ENCODE results near the gene TSPYL4.
A peak's percentile ranks its signal among the peaks of the same experiment; 100 is the strongest.
"Not testable (repeated sequence)": the region's sequence is repeated elsewhere in the genome, so short reads cannot be mapped to it uniquely, and the experiment has no call there.

Gene TSPYL4

DNA sequence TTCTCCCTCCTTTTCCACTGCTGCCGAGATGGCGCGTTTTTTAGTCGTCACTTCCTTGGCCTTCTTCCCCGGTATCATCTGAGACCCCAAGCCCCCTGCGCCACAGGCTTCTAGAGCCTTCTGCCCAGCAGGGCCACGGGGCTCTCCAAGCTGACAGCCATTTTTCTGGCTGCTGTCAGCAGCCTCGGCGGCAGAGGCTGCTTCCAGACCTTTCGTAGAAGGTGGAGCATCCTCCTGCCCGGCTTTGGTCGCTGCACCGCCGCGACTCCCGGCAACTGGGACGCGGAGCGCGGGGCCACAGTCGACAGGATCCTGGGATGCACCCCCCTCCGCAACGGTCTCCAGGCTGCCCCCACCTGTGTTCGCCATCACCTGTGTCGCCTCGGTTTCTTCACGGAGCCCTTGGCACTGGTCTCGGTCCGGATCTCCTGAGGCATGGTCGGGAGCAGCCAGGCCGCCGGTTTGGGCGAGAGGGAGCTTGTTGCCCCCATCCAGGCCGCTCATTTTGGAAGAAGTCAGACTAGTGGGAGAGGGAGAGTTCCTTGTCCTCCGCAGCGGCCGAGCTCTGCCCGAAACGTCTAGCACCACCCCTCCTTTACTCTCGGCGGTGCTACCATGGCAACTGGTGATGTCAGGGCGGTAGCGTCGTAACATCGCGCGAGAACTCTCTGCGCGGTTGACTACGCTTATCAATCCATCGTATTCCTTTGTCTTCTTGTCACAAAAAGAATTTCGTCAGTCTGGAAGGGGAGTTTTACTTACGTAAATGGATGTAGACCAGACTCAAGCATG, at the start of gene TSPYL4:
TSS of gene TSPYL4 (minus strand) at position 571 of the 792 bp plus-strand sequence. CDS start at position 504, 67 bp downstream.
- DNase-seq (ENCODE audit: low read depth, low spot score) = peak; percentile 83

DNA sequence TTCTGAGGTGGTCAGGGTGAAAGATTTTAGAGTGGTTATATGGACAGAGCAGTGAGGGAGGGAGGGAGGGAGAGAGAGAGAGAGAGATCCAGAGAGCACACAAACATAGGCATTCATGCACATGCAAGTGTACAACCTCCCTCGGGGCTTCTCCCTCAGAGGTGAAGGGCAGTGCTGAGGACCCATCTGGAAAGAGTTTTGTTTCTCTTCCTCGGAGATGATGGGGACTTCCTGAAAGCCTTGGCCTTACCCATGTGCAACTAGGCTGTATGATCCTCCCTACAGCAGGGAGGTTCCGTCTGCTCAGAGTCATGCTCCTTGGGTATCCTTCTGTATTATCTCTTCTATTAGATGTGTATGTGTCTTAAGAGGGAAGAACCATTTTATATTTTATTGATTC, 47.2 kb upstream of the TSPYL4 start:
- no peak for DNase-seq (ENCODE audit: low read depth, low spot score)

DNA sequence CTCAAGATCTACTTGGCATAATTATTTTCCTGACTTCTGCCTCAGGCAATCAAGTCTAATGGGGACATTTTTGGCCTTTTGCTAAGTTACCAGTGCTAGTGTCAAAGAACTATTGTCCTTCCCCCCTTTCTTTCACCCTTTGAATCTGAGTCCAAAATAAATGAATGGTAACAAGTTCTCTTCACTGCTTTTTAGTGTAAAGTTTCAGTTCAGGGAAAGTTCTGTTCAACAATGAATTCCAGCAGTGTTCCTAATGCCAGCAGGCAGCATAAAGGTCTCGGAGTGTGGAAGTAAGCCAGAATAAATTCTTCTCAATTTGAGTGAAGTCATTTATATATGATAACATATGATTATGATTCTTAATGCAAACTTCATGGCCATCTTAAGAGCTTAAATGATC, 46.7 kb upstream of the TSPYL4 start:
- DNase-seq (ENCODE audit: low read depth, low spot score) = no peak

DNA sequence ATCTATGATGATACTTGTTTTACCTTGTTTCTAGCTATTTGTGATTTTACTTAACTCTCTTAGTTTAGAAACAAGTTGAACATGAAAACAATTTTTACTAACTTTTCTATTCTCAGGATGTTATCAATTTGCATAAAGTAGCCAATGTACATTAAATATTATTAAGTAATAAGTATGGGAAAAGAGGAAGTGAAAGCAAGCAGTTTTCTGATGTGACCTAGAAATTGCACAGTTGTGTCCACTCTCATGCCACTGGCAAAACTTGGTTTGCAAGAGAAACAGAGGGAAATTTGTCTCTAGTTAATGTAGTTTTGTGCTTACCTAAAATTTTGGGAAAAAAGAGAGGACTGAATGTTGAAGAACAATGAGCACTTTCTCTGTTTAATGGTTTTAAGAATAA, 45.1 kb upstream of the TSPYL4 start:
- no peak for DNase-seq (ENCODE audit: low read depth, low spot score)

DNA sequence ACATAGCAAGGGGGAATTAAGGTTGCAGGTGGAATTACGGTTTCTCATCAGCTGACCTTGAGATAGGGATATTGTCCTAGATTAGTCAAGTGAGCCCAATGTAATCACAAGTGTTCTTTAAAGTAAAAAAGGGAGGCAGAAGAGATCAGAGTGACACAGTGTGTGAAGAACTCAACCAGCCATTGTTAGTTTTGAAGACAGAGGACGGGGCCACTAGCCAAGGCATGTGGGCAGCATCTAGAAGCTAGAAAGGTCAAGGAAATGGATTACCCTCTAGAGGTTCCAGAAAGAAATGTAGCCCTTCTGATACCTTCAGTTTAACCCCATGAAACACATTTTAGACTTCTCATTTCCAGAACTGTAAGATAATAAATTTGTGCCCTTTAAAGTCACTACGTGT, 44.4 kb upstream of the TSPYL4 start:
- DNase-seq (ENCODE audit: low read depth, low spot score) = no peak

DNA sequence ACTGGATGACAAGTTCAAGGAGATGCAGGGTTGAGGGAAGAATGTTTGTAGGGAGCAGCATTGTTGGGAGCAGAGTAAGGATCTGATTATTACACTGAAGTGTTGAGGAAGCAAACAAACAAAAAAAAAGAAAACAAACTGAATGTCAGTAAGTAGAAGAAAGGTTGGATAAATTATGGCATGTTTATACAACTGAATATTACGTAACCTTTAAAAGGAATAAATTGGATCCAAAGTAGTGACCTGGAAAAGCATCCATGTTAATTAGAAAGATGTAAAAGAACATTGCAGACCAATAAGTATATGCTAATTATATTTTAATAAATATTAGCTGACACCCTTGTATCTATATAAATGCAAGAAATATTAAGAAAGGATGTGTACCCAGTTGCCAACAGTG, 38.7 kb upstream of the TSPYL4 start:
- DNase-seq (ENCODE audit: low read depth, low spot score) = no peak

DNA sequence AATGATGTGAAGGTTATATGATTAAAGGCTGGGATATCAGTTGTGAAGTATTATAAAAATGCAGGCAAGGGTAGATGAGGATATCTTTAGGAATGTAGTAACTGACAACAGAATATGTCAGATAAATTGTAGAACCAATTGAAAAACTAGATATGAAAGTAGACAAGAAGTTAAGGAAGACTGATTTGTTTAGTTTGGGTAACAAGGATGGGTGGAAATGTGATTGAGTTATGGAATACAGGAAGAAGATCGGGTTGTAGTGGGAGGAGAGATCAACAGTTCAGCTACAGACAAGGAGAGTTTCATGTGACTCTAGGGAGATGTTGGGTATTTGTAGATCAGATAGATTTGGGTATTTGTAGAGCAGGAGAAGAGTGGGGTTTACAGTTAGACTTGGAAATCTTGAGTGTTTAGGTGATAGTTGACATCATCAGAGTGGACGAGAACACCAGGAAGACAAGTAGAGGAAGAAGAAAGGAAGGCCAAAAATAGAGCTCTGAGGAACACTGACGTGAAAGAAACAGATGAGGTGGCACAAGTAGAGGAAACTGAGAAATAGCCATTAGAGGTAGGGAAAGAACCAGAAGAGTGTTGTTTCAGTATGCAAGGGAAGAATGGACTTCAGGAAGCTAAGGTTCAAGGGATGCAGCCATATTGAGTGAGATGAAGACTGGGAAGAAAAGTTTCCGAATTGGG, 38.0 kb upstream of the TSPYL4 start:
- no peak for DNase-seq (ENCODE audit: low read depth, low spot score)

DNA sequence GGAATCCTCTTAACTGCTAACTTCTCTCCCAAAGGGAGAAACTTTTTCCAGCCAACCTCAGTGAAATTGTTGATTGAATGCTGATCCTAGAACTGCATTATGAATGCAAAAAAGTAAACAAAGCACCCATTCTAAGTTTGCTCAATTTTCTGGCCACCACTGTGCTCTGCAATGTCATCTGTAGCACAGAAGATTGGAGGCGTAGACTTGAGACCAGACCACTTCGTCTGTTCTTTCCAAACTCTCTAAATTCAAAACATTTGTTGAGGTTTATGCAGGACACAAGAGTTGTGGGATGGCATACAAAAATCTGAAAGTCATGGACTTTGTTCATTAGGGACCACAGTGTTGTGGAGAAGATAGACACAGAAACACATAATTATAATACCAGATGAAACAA, 36.9 kb upstream of the TSPYL4 start:
- no peak for DNase-seq (ENCODE audit: low read depth, low spot score)

DNA sequence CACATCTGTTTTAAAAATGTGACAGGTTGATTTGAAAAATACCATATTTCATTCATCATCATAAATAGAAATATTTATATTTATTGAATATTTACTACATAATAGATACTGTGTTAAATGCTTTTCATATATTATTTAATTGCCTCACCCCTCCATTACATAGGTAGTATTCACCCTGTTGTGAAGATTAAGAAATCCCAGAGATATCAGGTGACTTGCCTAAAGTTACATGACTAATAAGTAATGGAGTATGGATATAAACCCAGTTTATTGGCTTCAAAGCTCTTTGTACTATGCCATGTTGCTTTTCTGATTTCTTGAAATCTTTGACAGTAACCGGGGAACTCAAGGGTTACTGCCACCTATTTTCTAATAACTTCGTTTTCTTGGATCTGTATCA, 36.0 kb upstream of the TSPYL4 start:
- no peak for DNase-seq (ENCODE audit: low read depth, low spot score)

DNA sequence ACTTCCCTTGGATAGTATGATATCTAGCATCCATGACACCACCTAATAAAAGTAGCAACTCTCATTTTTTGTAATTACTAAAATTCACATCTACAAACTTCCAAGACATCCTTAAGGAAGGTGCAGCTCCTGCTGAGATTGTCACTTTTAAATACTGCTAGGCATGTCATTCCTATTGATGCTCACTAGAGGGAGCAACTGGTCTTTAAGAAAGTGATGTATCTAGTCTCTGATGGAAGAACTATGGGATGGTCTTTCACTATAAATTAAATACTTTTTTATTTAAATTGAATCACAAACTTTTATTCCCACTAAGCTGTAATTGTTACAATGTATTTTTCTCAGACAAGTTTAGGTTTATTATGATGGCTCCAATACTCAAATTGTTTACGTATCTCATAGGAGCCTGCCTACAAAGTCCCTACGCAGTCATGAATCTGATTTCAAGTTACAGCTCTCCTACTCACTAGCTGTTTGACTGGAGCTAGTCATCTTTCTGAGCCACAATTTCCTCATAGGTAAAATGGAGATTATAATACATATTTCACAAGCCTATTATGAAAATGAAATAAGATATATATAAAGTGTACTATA, 33.9 kb upstream of the TSPYL4 start:
- no peak for DNase-seq (ENCODE audit: low read depth, low spot score)

DNA sequence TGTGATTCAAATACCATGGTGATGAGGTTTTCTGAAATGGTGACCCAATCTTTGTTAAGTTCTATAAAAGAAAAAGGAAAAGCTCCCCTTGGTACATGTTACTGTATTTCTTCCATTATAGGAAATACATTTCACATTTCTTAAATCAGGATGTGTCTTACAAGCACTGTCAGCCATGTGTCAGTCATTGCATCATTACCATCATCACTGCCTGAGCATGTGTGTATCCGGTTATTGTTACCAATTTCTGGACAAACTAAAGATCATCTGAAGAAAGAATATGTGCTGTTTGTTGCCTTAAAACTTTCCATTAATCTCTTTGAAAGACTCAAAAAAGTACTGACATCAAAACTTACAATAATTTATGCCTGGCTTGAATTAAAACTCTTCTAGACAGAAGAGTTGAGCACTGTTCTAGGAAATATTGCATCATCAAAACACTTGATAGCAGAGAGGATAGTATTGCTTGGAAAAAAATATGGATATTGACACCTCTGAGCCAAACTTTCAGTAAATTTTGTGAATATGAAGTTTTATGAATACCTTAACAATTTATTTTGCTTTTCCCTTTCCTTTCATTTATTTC, 33.0 kb upstream of the TSPYL4 start:
- DNase-seq (ENCODE audit: low read depth, low spot score) = no peak

DNA sequence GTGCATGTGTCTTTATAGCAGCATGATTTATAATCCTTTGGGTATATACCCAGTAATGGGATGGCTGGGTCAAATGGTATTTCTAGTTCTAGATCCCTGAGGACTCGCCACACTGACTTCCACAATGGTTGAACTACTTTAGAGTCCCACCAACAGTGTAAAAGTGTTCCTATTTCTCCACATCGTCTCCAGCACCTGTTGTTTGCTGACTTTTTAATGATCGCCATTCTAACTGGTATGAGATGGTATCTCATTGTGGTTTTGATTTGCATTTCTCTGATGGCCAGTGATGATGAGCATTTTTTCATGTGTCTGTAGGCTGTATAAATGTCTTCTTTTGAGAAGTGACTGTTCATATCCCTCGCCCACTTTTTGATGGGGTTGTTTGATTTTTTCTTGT, 31.1 kb upstream of the TSPYL4 start:
- not testable (repeated sequence) for DNase-seq (ENCODE audit: low read depth, low spot score)

DNA sequence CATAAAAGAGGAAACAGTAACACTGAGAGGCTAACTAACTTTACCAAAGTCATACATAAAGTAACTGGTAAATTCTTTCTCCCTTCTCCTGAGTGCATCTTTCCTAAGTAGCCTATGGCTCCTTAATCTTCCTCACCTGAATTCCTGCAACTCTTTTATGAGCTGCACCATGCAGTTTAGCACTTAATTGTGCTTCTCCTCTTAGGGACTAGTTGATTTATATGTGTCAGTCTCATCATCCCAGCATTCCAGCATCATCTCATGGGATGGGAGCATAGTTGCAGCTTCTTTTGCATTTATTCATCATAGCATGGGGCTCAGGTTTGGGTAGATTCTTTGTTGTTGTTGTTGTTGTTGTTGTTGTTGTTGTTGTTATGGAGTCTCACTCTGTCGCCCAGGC, 29.3 kb upstream of the TSPYL4 start:
- DNase-seq (ENCODE audit: low read depth, low spot score) = no peak

DNA sequence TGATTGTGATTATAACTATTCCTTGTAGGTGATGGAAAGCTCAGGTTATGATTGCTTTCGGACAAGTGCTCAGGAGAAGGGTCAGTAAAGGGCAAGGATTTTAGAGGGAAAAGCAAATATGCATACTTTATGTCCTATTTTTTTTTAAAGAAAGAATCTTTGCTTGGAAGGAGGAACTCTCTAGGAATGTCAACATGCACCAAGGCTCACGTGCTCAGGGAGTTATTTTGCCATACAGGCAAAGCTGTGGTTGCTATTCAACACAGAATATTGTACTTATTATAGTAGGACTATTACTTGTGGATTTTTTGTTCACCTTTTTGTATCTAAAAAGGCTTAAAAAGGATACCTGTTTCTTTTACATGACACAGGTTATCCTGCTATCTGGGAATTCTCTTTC, 28.8 kb upstream of the TSPYL4 start:
- DNase-seq (ENCODE audit: low read depth, low spot score) = no peak

DNA sequence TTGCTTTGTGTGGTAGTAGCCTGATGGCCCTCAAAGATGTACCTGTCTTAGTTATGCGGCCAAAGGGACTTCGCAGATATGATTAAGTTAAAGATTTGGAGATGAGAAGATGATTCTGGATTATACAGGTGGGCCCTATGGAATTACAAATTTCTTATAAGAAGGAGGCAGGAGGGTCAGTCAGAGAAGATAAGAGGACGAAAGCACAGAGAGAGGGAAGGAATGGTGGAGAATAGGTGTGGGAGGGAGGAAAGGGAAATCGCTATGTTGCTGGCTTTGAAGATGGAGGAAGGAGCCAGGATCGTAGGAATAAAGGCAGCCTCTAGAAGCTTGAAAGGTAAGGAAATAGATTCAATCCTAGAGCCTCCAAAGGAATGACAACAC, 27.1 kb upstream of the TSPYL4 start:
- no peak for DNase-seq (ENCODE audit: low read depth, low spot score)

DNA sequence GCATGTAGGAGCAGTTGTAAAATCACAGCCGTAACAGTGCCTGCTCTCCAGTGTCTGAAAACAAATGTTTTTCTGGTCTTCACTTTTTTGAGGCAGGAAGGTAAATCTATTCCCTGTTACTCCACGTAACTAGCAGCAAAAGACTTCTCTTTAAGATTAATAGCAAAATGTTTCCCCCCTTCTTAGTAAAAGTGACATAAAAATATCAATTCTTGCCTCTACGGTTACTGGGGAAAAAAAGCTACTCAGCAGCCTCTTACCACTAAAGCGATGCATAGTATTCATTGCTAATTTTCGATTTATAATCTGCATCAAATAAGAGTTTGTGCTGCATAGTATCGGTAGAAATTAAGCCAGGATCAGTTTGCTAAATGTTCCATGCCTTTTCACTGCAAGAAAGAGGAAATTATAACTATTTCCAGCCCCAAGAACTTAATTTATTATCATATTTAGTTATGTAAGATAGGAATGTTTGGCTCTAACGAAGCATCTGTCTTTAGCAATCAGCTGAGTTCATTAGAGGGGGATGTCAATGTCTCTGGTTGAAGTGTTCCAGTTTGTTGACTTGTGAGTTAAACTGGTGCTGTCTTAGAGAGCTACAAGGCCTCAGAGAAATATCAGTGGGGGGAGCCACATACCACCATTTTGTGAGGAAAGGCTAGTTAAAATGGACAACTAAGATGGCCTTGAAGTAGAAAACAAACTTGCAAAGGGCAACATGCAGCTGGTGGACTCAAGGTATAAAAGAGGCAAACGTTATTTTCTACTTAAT, 26.5 kb upstream of the TSPYL4 start:
- no peak for DNase-seq (ENCODE audit: low read depth, low spot score)

DNA sequence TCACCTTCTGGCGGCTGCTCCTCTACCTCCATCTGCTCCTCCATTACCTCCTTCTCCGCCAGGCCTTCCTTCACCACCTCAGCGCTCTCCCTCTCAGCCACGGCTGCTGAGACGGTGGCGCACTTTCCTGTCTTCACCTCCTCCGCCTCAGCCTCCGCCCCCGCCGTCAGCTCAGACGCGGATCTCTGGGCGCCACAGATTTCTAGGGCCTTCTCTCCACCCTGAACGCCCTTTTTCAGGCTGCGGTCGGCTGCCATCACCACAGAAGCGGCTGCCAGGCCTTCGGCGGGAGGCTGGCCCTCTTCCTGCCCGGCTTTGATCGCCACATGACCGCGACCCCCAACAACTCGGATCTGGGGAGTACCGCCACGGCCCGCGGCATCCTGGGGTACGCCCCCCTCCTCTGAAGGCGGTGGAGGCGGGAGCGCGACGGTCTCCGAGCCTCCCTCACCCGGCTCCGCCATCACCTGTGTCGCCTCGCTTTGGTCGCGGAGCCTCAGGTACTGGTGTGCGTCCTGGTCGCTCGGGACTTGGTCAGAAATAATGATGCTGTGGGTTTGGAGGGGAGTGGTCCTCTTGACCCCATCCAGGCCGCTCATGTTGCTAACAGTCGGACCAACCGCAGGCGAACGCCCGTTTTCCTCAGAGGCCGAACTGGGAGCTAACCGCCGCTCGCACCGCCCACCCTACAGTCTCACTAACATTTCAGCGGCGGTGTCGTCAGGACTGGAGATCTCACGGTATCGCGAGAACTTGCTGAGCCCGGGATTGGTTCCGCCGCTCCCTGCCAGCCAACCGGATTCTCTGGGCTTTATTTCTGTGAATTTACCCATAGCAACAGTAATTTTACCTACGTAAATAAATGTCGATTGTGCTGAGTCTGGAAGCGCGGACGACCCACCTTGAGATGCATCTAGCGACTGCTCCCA, 25.6 kb upstream of the TSPYL4 start, which contains the start of gene TSPYL1:
TSS of gene TSPYL1 (minus strand) at position 699 of the 929 bp plus-strand sequence. CDS start at position 599, 100 bp downstream.
- DNase-seq (ENCODE audit: low read depth, low spot score) = peak; percentile 87

DNA sequence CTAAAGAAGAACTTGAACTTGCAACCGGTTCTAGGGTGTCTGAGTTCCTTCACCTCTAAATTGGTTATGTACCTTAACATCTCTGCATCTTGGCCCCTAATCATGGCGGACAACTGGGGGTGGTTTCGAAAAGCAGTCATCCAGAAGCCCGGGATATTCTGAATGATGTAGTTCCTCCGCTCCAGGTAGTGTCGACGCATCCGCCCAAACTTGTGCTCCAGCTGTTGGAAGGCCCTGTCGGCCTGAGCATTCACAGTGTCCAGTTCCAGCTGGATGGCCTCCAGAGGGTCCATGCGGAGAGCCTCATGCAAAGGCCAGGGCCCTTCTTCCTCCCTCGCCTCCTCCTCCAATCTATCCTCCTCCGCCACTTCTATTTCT, 25.0 kb upstream of the TSPYL4 start:
- no peak for DNase-seq (ENCODE audit: low read depth, low spot score)

DNA sequence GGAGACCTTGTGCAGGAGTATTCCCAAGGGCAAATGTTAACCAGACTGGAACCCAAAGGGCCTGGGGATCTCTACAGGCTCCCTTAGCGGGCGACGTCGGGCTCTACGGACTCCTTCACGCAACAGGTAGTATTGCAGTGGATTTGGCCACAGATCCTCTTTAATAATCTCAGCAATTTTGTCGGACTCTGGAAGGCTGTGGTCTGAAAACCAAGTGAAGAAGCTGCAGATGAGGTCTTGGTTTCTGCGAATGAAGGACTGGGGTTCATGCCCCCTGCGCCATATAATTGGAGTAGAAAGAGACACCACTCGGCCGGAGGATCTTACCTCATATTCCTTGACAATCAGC, 24.6 kb upstream of the TSPYL4 start:
- DNase-seq (ENCODE audit: low read depth, low spot score) = no peak

DNA sequence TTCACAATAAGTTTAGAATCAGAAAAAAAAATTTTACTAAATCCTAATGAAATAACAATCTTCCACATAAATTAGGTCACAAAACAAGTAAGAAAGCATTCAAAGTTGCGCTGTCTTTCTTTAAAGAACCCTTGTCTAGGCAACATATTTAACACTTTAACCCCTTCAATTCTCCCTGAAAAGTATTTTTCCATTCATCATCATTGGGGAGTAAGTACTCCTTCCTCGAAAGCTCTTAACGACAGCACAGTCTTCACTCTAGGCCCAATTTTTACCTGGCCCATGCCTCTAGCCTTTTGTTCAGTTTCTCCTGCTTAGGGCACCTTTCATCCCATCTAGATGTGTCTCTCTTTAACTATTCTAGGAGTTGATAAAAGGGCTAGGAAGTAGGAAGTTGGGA, 23.2 kb upstream of the TSPYL4 start:
- DNase-seq (ENCODE audit: low read depth, low spot score) = no peak

All from iPS DF 19.7 (cell line).